GM19397 (cell line): ENCODE measurements around the gene DCAF7.

ENCODE experiments used
- ATAC-seq: cut with Tn5 transposase; IDR thresholded peaks from one replicate; pipeline ENCODE4 v1.9.1; 2021; ENCODE audit warnings: mild to moderate bottlenecking, moderate library complexity; ENCODE audit not compliant: unreplicated experiment

The DCAF7 gene

DNA sequence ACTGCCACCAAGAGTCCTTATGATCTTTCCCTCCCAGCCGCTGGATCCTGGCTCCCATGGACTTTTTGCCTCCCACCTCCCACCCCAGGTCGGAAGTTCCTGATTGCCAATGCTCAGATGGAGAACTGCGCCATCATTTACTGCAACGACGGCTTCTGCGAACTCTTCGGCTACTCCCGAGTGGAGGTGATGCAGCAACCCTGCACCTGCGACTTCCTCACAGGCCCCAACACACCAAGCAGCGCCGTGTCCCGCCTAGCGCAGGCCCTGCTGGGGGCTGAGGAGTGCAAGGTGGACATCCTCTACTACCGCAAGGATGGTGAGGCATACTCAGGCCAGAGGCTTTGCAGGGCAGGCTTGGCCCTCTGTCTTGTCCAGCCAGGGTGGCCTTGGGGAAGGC is 26.2 kb upstream of the DCAF7 start:
- ATAC-seq, result no peak

DNA sequence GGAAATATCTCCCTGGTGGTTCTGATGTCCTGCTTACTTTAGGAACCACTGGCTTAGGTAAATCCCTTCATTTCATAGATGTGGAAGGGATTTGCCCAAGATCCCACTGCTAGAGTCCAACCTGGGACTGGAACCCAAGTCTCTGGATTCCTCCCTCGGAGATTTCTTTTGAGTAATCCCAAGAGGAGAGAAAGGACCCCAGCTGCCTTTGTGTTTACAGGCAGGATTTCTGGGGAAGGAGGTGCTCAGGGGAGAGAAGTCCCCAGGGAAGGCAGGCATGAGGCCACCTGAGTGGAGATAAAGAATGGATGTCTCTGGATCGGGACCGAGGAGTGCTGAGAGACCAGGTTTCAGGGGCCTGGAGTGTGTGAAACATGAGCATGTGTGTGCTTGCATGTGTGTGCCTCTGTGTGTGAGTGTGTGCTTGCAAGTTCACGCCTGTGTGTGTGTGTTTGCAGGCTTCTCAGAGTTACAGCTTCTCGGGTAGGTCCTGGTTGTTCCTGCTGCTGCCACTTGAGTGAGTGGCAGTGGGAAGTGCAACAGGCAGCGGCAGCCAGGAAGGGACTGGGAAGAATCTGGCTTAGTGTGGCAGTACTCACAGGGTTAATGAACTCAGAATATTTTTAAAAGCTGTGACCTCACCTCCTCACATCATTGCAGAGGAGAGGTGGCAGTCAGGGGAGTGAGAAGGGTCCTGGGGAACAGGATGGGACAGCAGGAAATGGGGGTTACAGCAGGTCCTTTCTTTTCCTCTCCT is 24.9 kb upstream of the DCAF7 start:
- no peak for ATAC-seq

DNA sequence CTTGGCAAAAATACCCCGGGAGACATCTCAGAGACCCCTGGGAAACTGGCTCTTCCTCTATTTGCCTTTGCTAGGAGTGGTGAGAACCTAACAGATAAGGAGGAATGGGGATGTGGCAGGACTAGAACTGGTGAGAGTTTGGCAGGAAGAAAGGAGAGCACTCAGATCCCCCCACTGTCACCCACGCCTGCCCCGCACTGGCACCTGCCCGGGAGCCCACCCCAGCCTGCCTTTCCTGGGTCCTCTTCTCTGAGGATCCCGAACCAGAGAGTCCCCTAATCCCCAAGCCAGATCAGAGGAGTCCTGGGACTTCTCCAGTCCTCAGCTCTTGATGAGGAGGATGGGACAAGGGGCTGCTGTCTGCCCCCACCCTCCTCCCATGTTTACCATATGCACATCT is 23.4 kb upstream of the DCAF7 start:
- ATAC-seq, result no peak

DNA sequence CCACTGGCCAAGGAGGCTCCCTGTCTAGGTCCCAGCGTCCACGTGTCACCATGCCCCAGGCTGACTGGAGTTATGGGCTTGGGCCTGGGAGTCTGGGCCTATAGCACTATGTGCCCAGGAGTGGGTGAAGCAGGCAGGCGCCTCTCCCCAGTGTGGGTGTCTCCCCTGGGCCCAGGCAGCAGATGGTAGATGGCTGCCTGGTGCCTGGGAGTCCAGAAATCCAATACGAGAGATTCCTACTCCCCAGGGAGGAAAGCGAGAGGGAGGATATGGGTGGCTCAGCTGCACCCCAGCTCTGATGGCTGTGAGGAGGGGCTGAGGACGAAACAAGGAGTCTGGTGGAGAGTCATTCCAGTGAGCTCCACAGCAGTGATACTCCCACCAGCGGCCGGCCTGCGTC is 22.1 kb upstream of the DCAF7 start:
- no peak for ATAC-seq

DNA sequence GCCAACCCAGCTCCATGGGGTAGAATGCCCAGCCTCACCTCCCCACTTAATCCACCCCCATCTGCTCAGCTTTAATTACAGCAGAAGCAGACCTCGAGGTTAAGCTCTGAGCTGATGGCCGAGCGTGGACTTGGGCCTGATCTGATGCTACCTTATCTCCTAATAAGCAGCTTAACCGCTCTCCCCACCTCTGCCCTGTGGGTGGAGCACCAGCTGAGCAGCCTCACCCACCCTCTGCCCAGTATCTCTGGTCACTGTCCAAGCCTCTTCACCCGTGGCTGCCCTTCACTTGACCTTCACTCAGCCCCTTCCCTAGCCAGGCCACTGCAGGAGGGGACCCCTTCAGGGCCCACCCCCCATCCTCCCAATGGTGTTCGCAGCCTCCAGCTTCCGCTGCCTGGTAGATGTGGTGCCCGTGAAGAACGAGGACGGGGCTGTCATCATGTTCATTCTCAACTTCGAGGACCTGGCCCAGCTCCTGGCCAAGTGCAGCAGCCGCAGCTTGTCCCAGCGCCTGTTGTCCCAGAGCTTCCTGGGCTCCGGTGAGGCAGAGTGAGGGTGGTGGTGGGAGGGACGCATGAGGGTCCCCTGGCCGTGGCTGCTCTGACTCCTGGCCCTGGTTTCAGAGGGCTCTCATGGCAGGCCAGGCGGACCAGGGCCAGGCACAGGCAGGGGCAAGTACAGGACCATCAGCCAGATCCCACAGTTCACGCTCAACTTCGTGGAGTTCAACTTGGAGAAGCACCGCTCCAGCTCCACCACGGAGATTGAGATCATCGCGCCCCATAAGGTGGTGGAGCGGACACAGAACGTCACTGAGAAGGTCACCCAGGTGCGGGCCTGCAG is 20.3 kb upstream of the DCAF7 start:
- no peak for ATAC-seq

DNA sequence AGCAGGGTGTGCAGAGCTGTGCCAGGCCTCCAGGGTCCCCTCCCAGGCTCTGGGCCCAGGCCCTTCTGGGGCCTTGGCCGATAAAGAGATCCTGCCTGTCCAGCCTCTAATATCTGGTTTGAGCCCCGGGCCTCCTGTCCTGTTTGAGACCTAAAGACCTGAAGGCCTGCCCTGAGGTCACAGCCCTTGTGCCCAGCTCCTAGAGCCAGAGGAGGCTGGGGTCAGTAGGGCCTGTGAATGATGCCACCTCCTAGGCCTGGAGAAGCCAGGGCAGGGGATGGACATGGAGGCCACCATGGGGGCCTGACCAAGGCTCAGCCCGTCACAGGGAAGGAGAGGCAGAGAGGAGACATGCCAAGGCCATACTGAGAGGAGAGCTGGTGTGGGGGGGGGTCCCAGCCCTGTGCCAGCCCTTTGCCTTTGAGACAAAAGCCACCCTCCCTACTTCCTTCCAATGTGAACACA is 19.7 kb upstream of the DCAF7 start:
- no peak for ATAC-seq

DNA sequence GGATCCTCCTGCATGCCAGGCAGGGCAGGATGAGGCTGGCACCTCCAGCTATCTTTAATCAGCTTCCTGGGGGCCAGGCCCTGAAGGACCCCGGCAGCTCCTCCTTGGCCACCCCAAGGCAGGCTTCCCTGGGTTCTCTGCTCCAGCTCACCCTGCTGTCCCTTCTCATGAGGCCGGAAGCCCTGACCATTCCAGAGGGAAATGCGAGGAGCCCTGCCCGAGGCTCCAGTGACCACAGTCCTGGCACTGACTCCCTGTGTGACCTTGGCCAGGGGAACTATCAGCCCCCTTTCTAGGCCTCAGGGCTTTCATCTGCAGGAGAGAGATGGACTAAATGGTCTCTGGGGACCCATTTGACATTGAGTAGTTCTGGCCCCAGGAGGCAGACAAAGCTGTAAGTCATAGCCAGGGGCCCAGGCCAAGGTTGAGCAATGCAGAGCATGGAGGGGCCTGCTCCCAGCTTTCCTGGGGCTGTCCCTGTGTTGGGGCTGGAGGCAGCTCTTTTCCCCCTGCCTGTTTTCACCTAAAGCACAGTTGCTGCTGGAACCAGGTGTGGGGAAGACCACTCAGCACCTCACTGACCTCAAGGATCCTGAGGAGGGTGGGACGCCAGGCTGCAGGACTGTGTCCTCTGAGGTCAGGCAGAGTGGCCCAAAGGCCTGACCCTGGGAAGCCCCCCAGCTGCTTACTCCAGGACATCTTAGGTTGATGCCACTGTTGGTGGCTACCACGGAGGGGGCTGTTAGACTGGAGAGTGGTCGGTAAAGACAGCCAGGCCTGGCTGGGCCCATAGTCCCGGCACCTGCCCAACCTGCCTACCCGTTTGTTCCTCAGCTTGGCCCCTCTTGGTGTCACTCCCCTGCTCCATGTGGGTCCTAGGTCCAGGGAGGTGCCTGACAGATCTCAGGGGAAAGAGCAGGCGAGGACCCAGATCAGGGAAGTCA is 19.0 kb upstream of the DCAF7 start:
- no peak for ATAC-seq

DNA sequence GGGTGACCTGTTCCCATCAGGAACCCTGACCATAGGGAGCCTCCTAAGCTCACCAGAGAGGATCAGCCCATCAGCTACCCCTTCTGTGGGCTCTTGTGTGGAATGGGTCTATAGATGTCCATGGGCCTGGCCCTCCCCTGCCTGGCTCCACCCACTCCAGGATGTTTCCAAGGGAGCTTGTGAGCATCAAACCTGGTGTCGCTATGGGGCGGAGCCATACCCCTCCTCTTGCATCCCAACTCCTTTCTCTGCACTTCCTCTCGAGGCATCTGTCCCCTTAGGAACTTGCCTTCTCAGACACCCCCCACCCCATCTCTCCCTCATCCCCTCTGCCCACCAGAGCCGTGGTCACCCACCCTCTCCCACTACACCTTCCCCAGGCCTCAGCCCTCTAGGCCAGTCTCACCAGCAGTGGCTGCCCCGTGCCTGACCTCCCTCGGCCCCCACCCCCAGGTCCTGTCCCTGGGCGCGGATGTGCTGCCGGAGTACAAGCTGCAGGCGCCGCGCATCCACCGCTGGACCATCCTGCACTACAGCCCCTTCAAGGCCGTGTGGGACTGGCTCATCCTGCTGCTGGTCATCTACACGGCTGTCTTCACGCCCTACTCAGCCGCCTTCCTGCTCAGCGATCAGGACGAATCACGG is 16.7 kb upstream of the DCAF7 start:
- ATAC-seq, result no peak

DNA sequence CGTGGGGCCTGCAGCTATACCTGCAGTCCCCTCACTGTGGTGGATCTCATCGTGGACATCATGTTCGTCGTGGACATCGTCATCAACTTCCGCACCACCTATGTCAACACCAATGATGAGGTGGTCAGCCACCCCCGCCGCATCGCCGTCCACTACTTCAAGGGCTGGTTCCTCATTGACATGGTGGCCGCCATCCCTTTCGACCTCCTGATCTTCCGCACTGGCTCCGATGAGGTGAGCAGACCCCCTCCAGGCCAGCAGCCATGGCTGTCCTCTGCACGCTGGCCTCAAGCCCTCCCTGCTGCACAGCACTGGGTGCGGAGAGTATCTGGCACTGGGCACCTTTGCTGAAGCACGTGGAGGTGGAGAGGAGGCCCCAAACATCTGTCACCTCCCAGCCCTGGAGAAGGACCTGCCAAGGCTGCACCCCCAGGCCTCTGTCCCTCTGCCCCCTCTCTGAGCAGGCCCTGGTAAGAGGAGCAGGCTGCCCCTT is 16.2 kb upstream of the DCAF7 start:
- ATAC-seq, result no peak

DNA sequence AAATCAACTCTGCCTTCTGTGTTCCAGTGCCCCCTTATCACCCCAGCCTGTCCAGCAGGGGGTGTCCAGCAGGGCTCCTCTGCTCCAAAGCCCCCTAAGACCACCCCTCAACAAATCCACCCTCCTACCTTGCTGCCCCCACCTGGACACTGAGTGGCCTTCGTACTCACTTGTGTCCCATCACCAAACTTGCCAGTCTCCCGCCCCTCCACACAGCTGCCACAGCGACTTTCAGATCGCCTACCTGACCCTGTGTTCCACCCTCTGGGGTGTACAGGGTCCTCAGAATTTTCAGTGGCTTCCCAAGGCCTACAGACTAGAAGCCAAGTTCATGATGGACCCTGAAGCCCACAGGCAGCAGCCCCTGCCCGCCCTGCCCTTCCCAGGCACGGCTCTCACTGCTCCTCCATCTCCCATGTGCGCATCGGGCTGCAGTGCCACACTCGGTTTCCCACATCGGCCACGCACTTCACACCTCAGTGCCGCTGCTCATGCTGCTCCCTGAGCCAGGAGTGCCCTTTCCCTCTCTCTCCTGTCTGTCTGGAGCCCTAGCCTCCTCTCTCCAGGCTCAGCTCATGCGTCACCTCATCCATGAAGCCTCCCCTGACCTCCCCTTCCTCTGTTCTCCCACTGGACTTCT is 15.3 kb upstream of the DCAF7 start:
- ATAC-seq, result no peak

DNA sequence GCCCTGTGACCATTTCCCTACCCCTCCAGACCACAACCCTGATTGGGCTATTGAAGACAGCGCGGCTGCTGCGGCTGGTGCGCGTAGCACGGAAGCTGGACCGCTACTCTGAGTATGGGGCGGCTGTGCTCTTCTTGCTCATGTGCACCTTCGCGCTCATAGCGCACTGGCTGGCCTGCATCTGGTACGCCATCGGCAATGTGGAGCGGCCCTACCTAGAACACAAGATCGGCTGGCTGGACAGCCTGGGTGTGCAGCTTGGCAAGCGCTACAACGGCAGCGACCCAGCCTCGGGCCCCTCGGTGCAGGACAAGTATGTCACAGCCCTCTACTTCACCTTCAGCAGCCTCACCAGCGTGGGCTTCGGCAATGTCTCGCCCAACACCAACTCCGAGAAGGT is 14.6 kb upstream of the DCAF7 start:
- ATAC-seq, result no peak

DNA sequence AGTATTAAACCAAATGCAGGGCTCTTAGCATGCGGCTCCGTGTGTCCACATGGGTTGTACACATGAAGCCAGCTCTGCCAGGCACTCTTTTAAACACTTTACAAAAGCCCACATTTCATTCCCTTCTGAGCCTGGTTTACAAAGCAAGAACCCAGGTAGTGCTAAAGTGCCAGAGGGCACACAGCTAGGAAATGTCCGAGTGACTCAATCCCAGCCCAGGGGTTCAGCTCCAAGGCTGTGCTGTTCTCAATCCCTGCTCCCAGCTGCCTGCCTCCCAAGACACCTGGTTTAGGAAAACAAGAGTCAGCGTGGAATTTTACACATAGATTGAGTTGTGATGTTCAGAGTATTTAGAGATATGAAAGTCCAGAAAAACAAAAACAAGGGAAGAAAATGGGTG is 13.3 kb upstream of the DCAF7 start:
- ATAC-seq, result no peak

DNA sequence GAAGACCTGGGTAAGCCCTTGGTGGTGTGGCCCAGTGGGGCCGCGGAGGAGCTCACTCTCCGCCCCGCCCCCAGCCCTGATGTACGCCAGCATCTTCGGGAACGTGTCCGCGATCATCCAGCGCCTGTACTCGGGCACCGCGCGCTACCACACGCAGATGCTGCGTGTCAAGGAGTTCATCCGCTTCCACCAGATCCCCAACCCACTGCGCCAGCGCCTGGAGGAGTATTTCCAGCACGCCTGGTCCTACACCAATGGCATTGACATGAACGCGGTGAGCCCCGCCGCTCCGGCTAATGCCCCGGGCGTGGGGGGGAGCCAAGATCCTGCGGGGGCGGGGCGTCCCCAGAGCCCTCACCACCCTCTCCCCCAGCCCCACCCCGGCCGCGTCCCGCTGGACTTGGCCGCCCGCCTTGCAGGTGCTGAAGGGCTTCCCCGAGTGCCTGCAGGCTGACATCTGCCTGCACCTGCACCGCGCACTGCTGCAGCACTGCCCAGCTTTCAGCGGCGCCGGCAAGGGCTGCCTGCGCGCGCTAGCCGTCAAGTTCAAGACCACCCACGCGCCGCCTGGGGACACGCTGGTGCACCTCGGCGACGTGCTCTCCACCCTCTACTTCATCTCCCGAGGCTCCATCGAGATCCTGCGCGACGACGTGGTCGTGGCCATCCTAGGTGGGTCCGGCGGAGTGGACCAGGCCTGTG is 12.1 kb upstream of the DCAF7 start:
- ATAC-seq, result no peak

DNA sequence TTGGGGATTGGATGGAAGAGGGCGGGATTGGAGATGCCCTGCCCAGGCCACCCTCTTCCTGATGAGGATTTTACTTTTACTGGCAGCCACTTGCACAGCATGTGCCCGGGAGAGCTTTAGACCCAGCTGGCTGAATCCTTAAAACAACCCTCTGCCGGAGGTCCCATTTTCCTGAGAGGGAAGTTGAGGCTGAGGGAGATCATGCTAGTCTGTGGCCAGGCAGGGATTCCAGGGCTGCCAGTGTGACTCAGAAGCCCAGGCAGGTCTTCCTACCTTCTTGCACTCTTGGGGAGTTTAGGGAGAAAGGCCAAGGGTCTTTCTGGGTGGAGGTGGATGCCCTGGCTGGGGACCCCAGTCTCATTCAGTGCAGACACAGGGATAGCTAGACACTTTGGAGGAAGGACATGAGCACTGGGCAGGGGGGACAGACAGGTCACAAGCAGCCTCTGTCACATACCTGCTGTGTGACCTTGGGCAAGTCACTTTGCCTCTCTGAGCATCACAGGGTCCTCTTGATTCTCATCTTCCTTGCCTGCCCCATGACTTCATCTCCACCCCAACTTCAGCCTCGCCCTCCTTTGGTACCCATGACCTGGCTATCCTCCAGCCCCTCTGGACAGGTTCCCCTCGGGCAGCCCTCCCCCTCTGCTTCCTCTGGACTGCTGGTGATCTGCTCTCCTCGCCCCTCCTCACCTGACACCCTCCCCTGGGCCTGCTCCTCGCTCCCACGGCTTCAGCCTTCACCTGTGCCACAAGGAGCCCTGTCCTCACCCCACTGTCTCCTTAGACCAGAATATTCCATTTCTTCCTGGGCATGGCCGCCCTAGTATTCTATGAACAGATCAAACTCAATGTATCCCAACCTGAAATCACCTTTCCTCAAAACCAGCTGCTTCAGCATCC is 11.3 kb upstream of the DCAF7 start:
- no peak for ATAC-seq

DNA sequence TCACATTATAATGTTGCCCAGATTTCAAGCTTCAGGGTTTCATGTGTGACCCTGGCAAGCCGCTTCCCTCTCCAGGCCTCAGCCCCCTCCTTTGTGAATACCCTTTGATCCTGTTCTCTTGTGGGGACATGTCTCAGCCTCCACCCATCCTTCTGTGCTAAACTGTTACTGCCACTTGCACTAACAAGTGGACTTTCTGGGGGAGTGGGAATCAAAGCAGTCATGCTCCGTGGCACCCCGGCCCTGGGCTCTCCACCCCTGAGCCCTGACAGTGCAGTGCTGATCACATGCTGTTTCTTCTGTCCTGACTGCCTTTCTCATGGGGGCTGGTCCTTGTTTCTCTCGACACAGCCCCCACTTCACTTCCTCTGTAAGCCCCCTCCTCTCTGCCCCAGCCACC is 9.7 kb upstream of the DCAF7 start:
- no peak for ATAC-seq

DNA sequence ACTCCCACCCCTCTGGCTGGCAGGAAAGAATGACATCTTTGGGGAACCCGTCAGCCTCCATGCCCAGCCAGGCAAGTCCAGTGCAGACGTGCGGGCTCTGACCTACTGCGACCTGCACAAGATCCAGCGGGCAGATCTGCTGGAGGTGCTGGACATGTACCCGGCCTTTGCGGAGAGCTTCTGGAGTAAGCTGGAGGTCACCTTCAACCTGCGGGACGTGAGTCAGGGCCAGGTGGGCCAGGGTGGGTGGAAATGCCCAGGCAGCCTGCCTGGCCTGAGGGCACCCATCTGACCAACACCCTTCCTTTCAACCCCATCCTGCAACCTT is 8.1 kb upstream of the DCAF7 start:
- ATAC-seq, result no peak

DNA sequence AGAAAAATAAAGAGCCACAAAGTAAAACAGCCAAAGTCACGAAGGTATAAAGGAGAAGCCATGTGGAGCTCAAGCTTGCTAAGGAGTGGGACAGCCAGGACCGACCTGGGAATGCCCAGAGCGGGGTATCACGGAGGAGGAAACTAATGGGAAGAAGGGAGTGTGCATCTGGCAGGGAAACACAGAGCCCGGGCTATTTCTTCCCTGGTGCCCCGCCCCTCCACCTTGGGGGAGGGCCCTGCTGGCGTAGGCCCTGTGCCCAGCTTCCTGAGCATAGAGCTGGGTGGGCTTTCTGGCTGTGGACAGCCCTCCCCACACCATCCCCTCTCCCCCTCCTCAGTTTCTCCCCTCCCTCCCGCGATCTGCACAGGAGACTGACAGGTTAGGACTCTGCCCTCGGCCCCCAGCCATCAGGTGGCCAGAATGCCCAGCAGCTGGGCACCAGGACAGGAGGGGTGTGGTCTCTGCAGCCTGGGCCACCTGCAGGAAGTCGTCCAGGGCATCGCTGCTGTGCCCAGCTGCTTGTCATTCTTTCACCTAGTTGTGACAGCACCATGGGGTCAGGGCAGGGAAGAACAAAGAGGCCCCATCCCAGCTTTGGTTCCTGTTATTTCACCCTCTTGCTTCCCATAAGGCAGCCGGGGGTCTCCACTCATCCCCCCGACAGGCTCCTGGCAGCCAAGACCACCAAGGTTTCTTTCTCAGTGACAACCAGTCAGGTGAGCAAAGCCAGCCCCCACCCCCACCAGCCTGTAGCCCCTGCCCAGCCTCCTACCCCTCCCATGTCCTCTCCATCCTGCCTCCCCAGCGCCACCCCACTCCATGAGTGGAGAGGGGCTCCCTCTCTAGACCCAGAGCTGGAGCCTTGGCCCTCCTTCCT is 7.1 kb upstream of the DCAF7 start:
- ATAC-seq, result no peak
